CD14-positive monocyte (primary cell): ENCODE measurements around the gene OTUD7B. TPM values are rescaled to one million over a fixed set of nuclear protein-coding genes. Genes with fewer than 3 reads are reported as not detected.

Experiments used
- DNase-seq, 3 donors: peaks; one replicate each; pipeline ENCODE4 v3.0.0-alpha.2; 2011 to 2022
- H2AFZ ChIP-seq: 2 replicates; pipeline ENCODE4 v1.6.0; 2012; ENCODE audit warnings: mild to moderate bottlenecking, low read depth, low read length, inconsistent platforms; ENCODE audit not compliant: insufficient read depth, poor library complexity, severe bottlenecking
- H3K27ac ChIP-seq, 2 donors: 1 replicate in 1 of 2; 2 replicates in 1 of 2; pipeline ENCODE4 v1.5.1; 2012 to 2013; ENCODE audit warnings: low read length in 2 of 2, control low read depth in 1 of 2, inconsistent platforms in 1 of 2, low read depth in 1 of 2, mild to moderate bottlenecking in 1 of 2
- H3K27me3 ChIP-seq, 2 donors: one replicate each; pipeline versions ENCODE4 v1.6.0 to v1.6.1; 2011 to 2013; ENCODE audit warnings: low read length in 2 of 2; ENCODE audit not compliant: control insufficient read depth in 2 of 2, insufficient read depth in 2 of 2
- H3K36me3 ChIP-seq, 2 donors: replicated peaks in 1 of 2; 1 replicate in 1 of 2; 2 replicates in 1 of 2; pipeline versions ENCODE4 v1.5.1 to v1.6.1; 2012 to 2013; ENCODE audit warnings: low read length in 2 of 2, control low read depth in 1 of 2, inconsistent platforms in 1 of 2, mild to moderate bottlenecking in 1 of 2; ENCODE audit not compliant: insufficient read depth in 2 of 2, control insufficient read depth in 1 of 2
- H3K4me1 ChIP-seq, 2 donors: 1 replicate in 1 of 2; 2 replicates in 1 of 2; pipeline versions ENCODE4 v1.5.1 to v1.6.1; 2012 to 2013; ENCODE audit warnings: low read length in 2 of 2, control low read depth in 1 of 2, inconsistent platforms in 1 of 2, mild to moderate bottlenecking in 1 of 2, moderate library complexity in 1 of 2; ENCODE audit not compliant: insufficient read depth in 2 of 2, control insufficient read depth in 1 of 2
- H3K4me2 ChIP-seq: replicated peaks from 2 replicates; pipeline ENCODE3; 2012; ENCODE audit warnings: low read length, moderate library complexity, mild to moderate bottlenecking; ENCODE audit not compliant: poor library complexity, severe bottlenecking; ENCODE audit errors: extremely low read depth
- H3K4me3 ChIP-seq, 3 experiments: fragments of 200-600 bp in 1 of 3; sonication (generic) in 1 of 3; replicated peaks in 1 of 3; 1 replicate in 2 of 3; 2 replicates in 1 of 3; pipeline ENCODE4 v1.5.1; 2011 to 2013; ENCODE audit warnings: low read length in 3 of 3, mild to moderate bottlenecking in 3 of 3, control low read depth in 2 of 3, low read depth in 2 of 3, inconsistent platforms in 1 of 3, moderate library complexity in 1 of 3
- H3K79me2 ChIP-seq: 2 replicates; pipeline ENCODE4 v1.6.0; 2012; ENCODE audit warnings: mild to moderate bottlenecking, control low read depth, inconsistent platforms, low read length, moderate library complexity; ENCODE audit not compliant: insufficient read depth
- H3K9ac ChIP-seq: 2 replicates; pipeline ENCODE4 v1.6.0; 2017; ENCODE audit warnings: low read length, mild to moderate bottlenecking; ENCODE audit not compliant: insufficient read depth, poor library complexity, severe bottlenecking
- H3K9me3 ChIP-seq, 2 donors: replicated peaks in 1 of 2; 1 replicate in 1 of 2; 2 replicates in 1 of 2; pipeline versions ENCODE4 v1.5.1 to v1.6.1; 2012 to 2013; ENCODE audit warnings: low read length in 2 of 2, control low read depth in 1 of 2; ENCODE audit not compliant: control insufficient read depth in 1 of 2, insufficient read depth in 1 of 2
- H4K20me1 ChIP-seq: 2 replicates; pipeline ENCODE4 v1.6.0; 2012; ENCODE audit warnings: mild to moderate bottlenecking, low read length, control low read depth, moderate library complexity; ENCODE audit not compliant: insufficient read depth
- H3K27ac Mint-ChIP-seq, 7 donors: one replicate each; pipeline ENCODE4 v1.8.0; 2020; ENCODE audit warnings: mild to moderate bottlenecking in 7 of 7, mixed read lengths in 7 of 7, moderate library complexity in 6 of 7, inconsistent platforms in 2 of 7
- H3K27me3 Mint-ChIP-seq, 3 donors: one replicate each; pipeline ENCODE4 v1.8.0; 2021 to 2022; ENCODE audit warnings: low read depth in 3 of 3, mild to moderate bottlenecking in 3 of 3, mixed read lengths in 3 of 3, moderate library complexity in 3 of 3, inconsistent platforms in 1 of 3
- H3K36me3 Mint-ChIP-seq, 2 donors: one replicate each; pipeline ENCODE4 v1.8.0; 2020; ENCODE audit warnings: mixed read lengths in 2 of 2, inconsistent platforms in 1 of 2, mild to moderate bottlenecking in 1 of 2
- H3K4me1 Mint-ChIP-seq: one replicate; pipeline ENCODE4 v1.8.0; 2020; ENCODE audit warnings: mild to moderate bottlenecking, mixed read lengths
- H3K4me3 Mint-ChIP-seq, 2 donors: one replicate each; pipeline ENCODE4 v1.8.0; 2020; ENCODE audit warnings: mild to moderate bottlenecking in 2 of 2, mixed read lengths in 2 of 2, moderate library complexity in 1 of 2
- H3K9me3 Mint-ChIP-seq, 7 donors: one replicate each; pipeline ENCODE4 v1.8.0; 2020 to 2022; ENCODE audit warnings: mixed read lengths in 7 of 7, mild to moderate bottlenecking in 6 of 7, moderate library complexity in 6 of 7, inconsistent platforms in 2 of 7
- CTCF ChIP-seq: fragments of 200-600 bp; IDR thresholded peaks from one replicate; pipeline ENCODE4 v1.8.0; 2022; ENCODE audit warnings: antibody characterized with exemption, mild to moderate bottlenecking
- WGBS: methylation state at CpG from one replicate; pipeline ENCODE4 v1.1.5; 2013; ENCODE audit warnings: missing lambda C conversion rate; ENCODE audit not compliant: insufficient coverage; 5-methylcytosine and 5-hydroxymethylcytosine counted together
- intact Hi-C, 2 donors: fragments of 100-400 bp; cut with micrococcal nuclease; formaldehyde crosslinking; loops; one replicate each; pipeline versions ENCODE4 v1.15.0 to v1.15.1; 2023
- polyA plus RNA-seq, 3 donors: library from polyadenylated mRNA; depleted of rRNA in 1 of 3; unstranded in 2 of 3; stranded (reverse) in 1 of 3; fragments of 300-500 nt in 2 of 3; fragments of >200 nt in 1 of 3; fragmentation: Illumina TruSeq in 2 of 3; gene quantifications; 1 replicate in 2 of 3; 2 replicates in 1 of 3; pipeline ENCODE4 v1.2.3, GENCODE V29; 2012 to 2021

The OTUD7B gene
- polyA plus RNA-seq, 3 donors = 0.03 TPM; not detected in 2

- peak in 1 of 3 donors; percentile 63 for DNase-seq
- peak overlapping the region in 1 of 2 donors; percentile 91 for H3K4me3 Mint-ChIP-seq
- peaks cover 0 to 23% of the 10 kb centered on the region in 2 donors for H3K9me3 ChIP-seq
- H2AFZ ChIP-seq = no peak overlapping the region
- H3K27ac ChIP-seq = no peak overlapping the region
- H3K27me3 ChIP-seq = peaks cover 94 to 95% of the 10 kb centered on the region in 2 donors
- peaks cover 0 to 2% of the 10 kb centered on the region in 2 donors for H3K36me3 Mint-ChIP-seq
- peaks cover 22% of the 10 kb centered on the region for H3K4me1 Mint-ChIP-seq
- H3K27me3 Mint-ChIP-seq = peaks cover 85 to 96% (median 94%) of the 10 kb centered on the region in 3 donors
- no peaks in the 10 kb centered on the region for H3K36me3 ChIP-seq
- no peak overlapping the region for H3K27ac Mint-ChIP-seq
- H4K20me1 ChIP-seq = peaks cover 41% of the 10 kb centered on the region
- H3K79me2 ChIP-seq = no peaks in the 10 kb centered on the region
- intact Hi-C loops = loop anchor here in 1 of 2 donors (5.0 kb wide), 1 partner anchor 59 kb away; the partner anchor contains the start of gene MTMR11
- H3K4me1 ChIP-seq = peaks cover 19 to 24% of the 10 kb centered on the region in 2 donors
- no peak for TF ChIP-seq CTCF
- 80% methylated on average over 2 of the region's 2 CpGs for WGBS
- H3K4me2 ChIP-seq = no peak overlapping the region
- peaks cover 1 to 9% (median 2%) of the 10 kb centered on the region in 7 donors for H3K9me3 Mint-ChIP-seq
- no peak overlapping the region for H3K4me3 ChIP-seq
- H3K9ac ChIP-seq = no peak overlapping the region
Measured at GRCh38 chr1:149995927-149996326, 14.6 kb downstream of the OTUD7B start.

DNA sequence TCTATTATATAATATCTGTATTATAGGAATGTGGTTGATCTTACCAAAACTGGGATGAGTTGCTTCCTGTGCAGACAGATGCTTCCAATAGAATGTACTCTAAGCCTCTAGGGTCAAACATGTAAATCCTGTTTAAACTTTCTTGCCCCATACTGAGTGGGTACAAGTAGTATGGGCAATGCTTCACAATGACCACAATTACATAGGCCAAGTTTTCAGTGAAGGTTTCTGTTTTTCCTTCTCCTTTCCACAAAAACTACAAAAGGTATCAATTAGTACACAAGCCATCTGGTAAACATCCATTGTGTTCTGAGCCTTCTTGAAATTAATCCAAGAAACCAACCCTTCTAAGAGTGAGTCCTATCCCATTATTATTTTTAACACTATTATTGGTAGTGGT is 16.8 kb downstream of the OTUD7B start:
- Histone ChIP-seq H4K20me1 (peaks cover 31% of the 10 kb centered on the region), H3K27me3 (peaks cover 94% of the 10 kb centered on the region in 2 donors), H3K9ac (no peak overlapping the region), H3K36me3 (no peaks in the 10 kb centered on the region), H3K4me1 (peaks cover 19 to 24% of the 10 kb centered on the region in 2 donors), H3K4me3 (no peak overlapping the region), H3K27ac (no peak overlapping the region), H3K79me2 (no peaks in the 10 kb centered on the region), H3K4me2 (no peak overlapping the region), H2AFZ (no peak overlapping the region), H3K9me3 (peaks cover 0 to 23% of the 10 kb centered on the region in 2 donors)
- Mint-ChIP-seq H3K9me3 (peaks cover 0 to 12% (median 2%) of the 10 kb centered on the region in 7 donors), H3K27ac (no peak overlapping the region), H3K36me3 (no peaks in the 10 kb centered on the region), H3K4me3 (peak overlapping the region in 1 of 2 donors; percentile 70), H3K4me1 (peaks cover 22% of the 10 kb centered on the region), H3K27me3 (peaks cover 83 to 95% (median 93%) of the 10 kb centered on the region in 3 donors)
- TF ChIP-seq CTCF = no peak
- no peak for DNase-seq
- intact Hi-C loops = no loop called here
